Activated T-helper 1 cell treated with anti-CD3 and anti-CD28 coated beads, Interleukin-12 subunit alpha, Interleukin-12 subunit beta, Interleukin-2, Interleukin-4 antibody, amounts not matched to agents 30 ng/mL and 10 ng/mL and 1 ng/mL, durations not matched to agents 14 hours and 24 hours and 36 hours (primary cell): ENCODE data around the gene AIMP1. TPM values are rescaled to one million over a fixed set of nuclear protein-coding genes. Genes with fewer than 3 reads are reported as not detected.
"Not testable (repeated sequence)": the region's sequence is repeated elsewhere in the genome, so short reads cannot be mapped to it uniquely, and the experiment has no call there.

Source experiments
- DNase-seq: peaks from one replicate; pipeline ENCODE4 v3.0.0; 2021; ENCODE audit warnings: low spot score
- H3K27ac Mint-ChIP-seq: one replicate; pipeline ENCODE4 v1.8.0; 2021; ENCODE audit warnings: mild to moderate bottlenecking, mixed read lengths
- H3K27me3 Mint-ChIP-seq: one replicate; pipeline ENCODE4 v1.8.0; 2022; ENCODE audit warnings: mild to moderate bottlenecking, moderate library complexity, mixed read lengths; ENCODE audit not compliant: insufficient read depth
- H3K36me3 Mint-ChIP-seq: one replicate; pipeline ENCODE4 v1.8.0; 2021; ENCODE audit warnings: low read depth, mixed read lengths
- H3K4me1 Mint-ChIP-seq: one replicate; pipeline ENCODE4 v1.8.0; 2021; ENCODE audit warnings: low read depth, mixed read lengths
- H3K4me3 Mint-ChIP-seq: one replicate; pipeline ENCODE4 v1.8.0; 2021; ENCODE audit warnings: mild to moderate bottlenecking, moderate library complexity, mixed read lengths
- H3K9me3 Mint-ChIP-seq: one replicate; pipeline ENCODE4 v1.8.0; 2021; ENCODE audit warnings: mixed read lengths
- intact Hi-C: fragments of 100-400 bp; cut with micrococcal nuclease; formaldehyde crosslinking; loops from one replicate; pipeline ENCODE4 v1.15.1; 2024
- total RNA-seq: library from RNA; stranded (reverse); gene quantifications from 2 replicates; pipeline ENCODE4 v1.2.3, GENCODE V29; 2022

Gene AIMP1
- total RNA-seq, 1 donor from 2014 or later: 86.9 TPM

- H3K4me1 Mint-ChIP-seq: peaks cover 30% of the 10 kb centered on the region
- no peaks in the 10 kb centered on the region for H3K9me3 Mint-ChIP-seq
- H3K4me3 Mint-ChIP-seq: no peak overlapping the region
- intact Hi-C loops: loop anchor here (1.0 to 10.0 kb wide), 7 partner anchors 50 to 1618 kb away; partner anchors contain the start of genes CYP2U1, GSTCD, INTS12 and PPA2
- no peaks in the 10 kb centered on the region for H3K27me3 Mint-ChIP-seq
- H3K36me3 Mint-ChIP-seq: peaks cover 14% of the 10 kb centered on the region
- H3K27ac Mint-ChIP-seq: no peak overlapping the region
- no peak for DNase-seq
Measured at GRCh38 chr4:106316773-106317409, 541 bp downstream of the AIMP1 start.

DNA sequence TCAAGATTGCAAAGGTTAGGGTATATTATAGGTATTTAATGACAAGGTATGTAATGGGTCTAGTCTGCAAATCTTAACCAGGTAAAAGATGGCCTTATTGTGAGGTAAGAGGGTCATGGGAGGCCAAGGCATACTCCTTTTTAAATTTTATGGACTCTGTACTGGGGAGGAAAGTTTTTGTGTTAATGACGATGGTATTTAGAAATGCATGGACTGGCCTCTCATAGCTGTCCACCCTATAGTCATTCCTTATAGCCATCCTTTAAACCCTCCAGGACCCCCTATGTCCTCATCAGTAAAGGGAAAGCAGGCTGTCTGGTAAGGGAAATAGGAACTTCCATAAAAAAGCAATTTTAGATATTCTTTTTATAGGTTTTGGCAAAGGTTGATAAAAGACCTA lies 1.5 kb downstream of the AIMP1 start:
- no peak overlapping the region for H3K27ac Mint-ChIP-seq
- H3K4me1 Mint-ChIP-seq: peaks cover 30% of the 10 kb centered on the region
- peaks cover 13% of the 10 kb centered on the region for H3K36me3 Mint-ChIP-seq
- H3K4me3 Mint-ChIP-seq: no peak overlapping the region
- no peaks in the 10 kb centered on the region for H3K27me3 Mint-ChIP-seq
- DNase-seq: no peak
- intact Hi-C loops: loop anchor here (2.0 to 10.0 kb wide), 5 partner anchors 51 to 1617 kb away; partner anchors contain the start of genes CYP2U1 and TET2
- no peaks in the 10 kb centered on the region for H3K9me3 Mint-ChIP-seq

DNA sequence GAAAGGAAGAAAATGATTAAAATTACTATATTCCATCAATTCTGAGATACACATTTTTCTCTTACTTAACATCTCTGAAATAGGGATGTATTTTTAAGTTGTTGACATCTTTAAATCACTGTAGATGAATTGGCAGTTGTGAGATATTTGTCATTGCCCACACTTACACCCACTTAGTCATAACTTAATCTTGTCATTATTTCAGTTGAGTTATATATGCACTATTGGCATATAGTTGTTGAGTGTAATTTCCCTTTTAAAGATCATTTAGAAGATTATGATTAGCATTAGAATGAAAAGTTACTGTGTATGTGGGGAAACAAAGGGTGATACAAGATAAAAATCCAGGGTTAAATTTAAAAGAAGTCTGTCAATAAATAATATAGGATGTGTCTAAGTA lies 2.2 kb downstream of the AIMP1 start:
- H3K27ac Mint-ChIP-seq: no peak overlapping the region
- no peaks in the 10 kb centered on the region for H3K9me3 Mint-ChIP-seq
- H3K36me3 Mint-ChIP-seq: peaks cover 13% of the 10 kb centered on the region
- no peak overlapping the region for H3K4me3 Mint-ChIP-seq
- no peaks in the 10 kb centered on the region for H3K27me3 Mint-ChIP-seq
- intact Hi-C loops: loop anchor here (5.0 to 10.0 kb wide), 4 partner anchors 1171 to 1616 kb away; partner anchors contain the start of genes CYP2U1 and TET2
- no peak for DNase-seq
- H3K4me1 Mint-ChIP-seq: peaks cover 29% of the 10 kb centered on the region

DNA sequence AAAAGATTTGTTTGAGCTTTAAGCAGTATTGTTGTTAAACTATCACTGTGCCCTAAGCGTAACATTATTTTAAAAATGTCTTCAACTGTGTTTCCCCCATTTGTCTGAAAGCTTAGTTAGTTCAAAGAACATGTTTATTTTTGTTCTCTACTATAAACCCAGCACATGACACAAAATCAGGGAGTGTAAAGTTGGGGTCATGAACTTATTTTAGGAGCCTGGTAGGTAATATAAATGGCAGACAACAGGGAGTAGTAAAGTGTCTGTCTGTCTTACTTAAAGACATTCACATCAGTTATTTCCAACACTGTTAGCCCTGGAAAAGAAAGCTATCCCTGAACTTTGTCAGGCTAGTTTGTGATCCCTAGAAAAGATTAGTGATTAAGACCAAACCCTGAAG lies 3.9 kb downstream of the AIMP1 start:
- no peak overlapping the region for H3K27ac Mint-ChIP-seq
- DNase-seq: no peak
- peaks cover 14% of the 10 kb centered on the region for H3K36me3 Mint-ChIP-seq
- intact Hi-C loops: no loop called here
- H3K4me3 Mint-ChIP-seq: no peak overlapping the region
- H3K27me3 Mint-ChIP-seq: no peaks in the 10 kb centered on the region
- no peaks in the 10 kb centered on the region for H3K9me3 Mint-ChIP-seq
- peaks cover 14% of the 10 kb centered on the region for H3K4me1 Mint-ChIP-seq

DNA sequence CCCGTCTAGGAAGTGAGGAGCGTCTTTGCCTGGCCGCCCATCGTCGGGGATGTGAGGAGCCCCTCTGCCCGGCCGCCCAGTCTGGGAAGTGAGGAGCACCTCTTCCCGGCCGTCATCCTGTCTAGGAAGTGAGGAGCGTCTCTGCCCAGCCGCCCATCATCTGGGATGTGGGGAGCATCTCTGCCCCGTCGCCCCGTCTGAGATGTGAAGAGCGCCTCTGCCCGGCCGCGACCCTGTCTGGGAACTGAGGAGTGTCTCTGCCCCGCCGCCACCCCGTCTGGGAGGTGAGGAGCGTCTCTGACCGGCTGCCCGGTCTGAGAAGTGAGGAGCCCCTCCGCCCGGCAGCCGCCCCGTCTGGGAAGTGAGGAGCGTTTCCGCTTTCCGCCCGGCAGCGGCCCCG lies 4.8 kb downstream of the AIMP1 start:
- Mint-ChIP-seq H3K4me1 (peaks cover 11% of the 10 kb centered on the region), H3K36me3 (peaks cover 14% of the 10 kb centered on the region)
- H3K27ac Mint-ChIP-seq, H3K27me3 Mint-ChIP-seq, intact Hi-C loops, H3K9me3 Mint-ChIP-seq, DNase-seq, H3K4me3 Mint-ChIP-seq: not testable (repeated sequence)

- H3K4me1 Mint-ChIP-seq: peaks cover 11% of the 10 kb centered on the region
- H3K9me3 Mint-ChIP-seq, H3K4me3 Mint-ChIP-seq, H3K27me3 Mint-ChIP-seq, H3K27ac Mint-ChIP-seq, DNase-seq, intact Hi-C loops: not testable (repeated sequence)
- H3K36me3 Mint-ChIP-seq: peaks cover 16% of the 10 kb centered on the region
Measured at GRCh38 chr4:106321814-106322213, 5.5 kb downstream of the AIMP1 start.

DNA sequence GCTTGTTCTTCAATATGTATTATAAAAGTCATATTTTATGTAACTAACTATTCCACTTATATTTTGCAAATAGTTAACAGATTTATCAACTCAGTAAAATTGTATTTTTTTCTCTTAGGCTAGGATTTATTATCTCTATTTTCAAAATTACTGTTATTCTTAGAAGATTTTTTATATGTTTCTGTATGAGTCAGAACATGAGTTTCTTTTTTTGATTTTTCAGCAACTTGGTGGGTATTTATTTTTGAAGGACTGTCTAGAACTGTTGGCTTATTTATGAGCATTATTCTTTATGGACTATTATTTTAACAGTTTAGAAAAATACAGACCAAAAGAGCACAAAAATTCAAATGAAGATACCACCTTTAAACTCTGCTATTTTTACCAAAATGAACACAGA lies 6.8 kb downstream of the AIMP1 start:
- Mint-ChIP-seq H3K9me3 (no peaks in the 10 kb centered on the region), H3K4me3 (no peak overlapping the region), H3K4me1 (peaks cover 11% of the 10 kb centered on the region), H3K36me3 (peaks cover 27% of the 10 kb centered on the region), H3K27ac (no peak overlapping the region), H3K27me3 (no peaks in the 10 kb centered on the region)
- DNase-seq: no peak
- intact Hi-C loops: no loop called here

DNA sequence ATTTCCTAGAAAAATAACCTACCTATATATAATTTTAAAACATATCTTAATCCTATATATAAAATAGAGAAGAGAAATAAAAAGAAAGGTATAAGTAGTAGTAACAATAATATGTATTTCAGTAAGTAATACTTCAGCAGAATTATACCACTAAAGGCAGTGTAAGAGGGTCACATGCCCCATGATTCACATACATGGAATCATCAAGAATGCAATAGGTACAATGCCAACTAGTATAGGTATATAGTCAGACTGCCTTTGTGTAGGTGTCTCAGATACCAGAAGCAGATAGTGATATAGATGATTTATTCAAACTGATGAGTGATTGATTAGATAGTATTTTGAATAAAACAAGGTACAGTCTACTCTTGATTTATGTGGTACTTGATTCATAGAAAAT lies 9.4 kb downstream of the AIMP1 start:
- peaks cover 5% of the 10 kb centered on the region for H3K4me1 Mint-ChIP-seq
- peaks cover 31% of the 10 kb centered on the region for H3K36me3 Mint-ChIP-seq
- H3K27ac Mint-ChIP-seq: no peak overlapping the region
- DNase-seq: no peak
- no peak overlapping the region for H3K4me3 Mint-ChIP-seq
- intact Hi-C loops: loop anchor here (5.0 kb wide), 1 partner anchor 177 kb away; no protein-coding TSS in a partner anchor
- H3K9me3 Mint-ChIP-seq: no peaks in the 10 kb centered on the region
- no peaks in the 10 kb centered on the region for H3K27me3 Mint-ChIP-seq

DNA sequence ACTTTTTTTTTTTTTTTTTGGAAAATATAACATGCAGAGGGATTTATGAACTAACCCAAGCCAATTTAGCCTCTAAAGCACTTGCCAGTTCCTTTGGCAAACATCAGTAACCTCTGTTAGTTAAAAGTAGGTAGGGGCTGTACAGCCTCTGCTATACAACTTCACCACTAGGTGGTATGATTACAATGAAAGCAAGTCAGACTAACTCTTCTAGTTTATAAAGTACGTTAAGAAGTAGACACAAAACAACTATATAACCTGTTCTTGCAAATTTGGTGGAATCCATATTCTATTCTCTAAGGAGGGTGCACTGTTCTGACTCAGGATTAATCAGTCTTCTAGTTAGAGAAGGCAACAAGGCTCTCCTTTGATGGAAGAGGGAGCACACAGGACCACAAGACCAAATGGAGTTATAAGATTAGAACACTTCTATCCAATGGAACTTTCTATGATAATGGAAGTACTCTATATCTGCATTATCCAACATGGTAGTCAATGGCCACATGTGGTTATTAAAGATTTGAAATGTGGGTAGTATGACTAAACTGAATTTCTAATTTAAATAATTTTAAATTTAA lies 12.8 kb downstream of the AIMP1 start:
- H3K9me3 Mint-ChIP-seq: no peaks in the 10 kb centered on the region
- peaks cover 46% of the 10 kb centered on the region for H3K36me3 Mint-ChIP-seq
- no peak overlapping the region for H3K4me3 Mint-ChIP-seq
- intact Hi-C loops: loop anchor here (2.0 to 5.0 kb wide), 2 partner anchors 14 to 173 kb away; no protein-coding TSS in a partner anchor
- no peaks in the 10 kb centered on the region for H3K27me3 Mint-ChIP-seq
- no peak for DNase-seq
- no peaks in the 10 kb centered on the region for H3K4me1 Mint-ChIP-seq
- H3K27ac Mint-ChIP-seq: no peak overlapping the region

DNA sequence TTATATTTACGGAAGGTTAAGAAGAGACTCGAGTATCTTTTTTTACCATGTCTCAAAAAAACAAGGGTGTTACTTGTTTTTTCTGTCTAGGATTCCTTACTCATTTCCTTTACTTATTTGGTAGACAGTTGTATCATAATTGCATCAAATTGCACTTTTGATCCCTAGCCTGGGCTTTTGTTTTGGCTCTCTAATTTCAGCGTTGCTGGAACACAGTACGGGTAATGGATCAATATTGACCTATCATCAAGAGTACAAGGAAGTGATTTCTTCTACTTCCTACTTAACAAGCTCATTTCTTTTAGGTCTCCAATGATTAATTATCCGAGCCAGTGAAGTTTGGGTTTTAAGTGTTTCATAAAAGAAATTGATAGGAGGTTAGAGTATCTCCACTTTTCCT lies 16.8 kb downstream of the AIMP1 start:
- no peak for DNase-seq
- Mint-ChIP-seq H3K9me3 (peaks cover 8% of the 10 kb centered on the region), H3K4me1 (no peaks in the 10 kb centered on the region), H3K27me3 (no peaks in the 10 kb centered on the region), H3K4me3 (no peak overlapping the region), H3K27ac (no peak overlapping the region), H3K36me3 (peaks cover 52% of the 10 kb centered on the region)
- intact Hi-C loops: no loop called here

DNA sequence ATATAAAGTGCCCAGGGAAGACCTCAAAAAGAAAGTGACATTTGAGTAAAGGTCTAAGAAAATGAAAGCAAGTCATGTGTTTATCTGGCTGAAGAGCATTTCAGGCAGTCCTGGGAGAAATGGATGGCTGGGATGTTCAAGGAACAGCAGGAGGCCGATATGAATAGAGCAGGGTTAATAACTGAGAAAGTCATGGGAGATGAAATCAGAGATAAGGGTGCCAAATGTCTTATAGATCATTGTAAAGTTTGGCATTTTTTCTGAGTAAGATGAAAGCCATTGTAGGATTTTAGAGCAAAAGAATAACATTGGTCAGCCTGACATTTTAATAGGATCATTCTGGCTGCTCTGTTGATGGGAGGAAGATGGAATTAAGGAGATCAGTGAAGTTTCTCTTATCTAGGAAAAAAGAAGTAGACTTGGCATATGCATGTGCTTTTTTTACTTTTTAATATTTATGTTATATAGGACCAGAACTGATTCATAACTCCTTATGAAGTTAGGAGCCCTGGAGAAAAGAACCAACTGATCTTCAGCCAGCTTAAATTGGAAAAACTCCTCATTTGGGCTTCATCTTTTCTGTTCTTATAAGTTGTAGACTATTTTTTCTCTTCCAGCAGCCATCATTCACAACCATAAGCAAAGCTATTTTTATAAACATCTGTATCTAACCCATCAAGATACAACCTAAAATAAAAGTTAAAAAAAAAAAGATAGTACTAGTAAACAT lies 18.6 kb downstream of the AIMP1 start:
- H3K36me3 Mint-ChIP-seq: peaks cover 59% of the 10 kb centered on the region
- no peak for DNase-seq
- no peak overlapping the region for H3K4me3 Mint-ChIP-seq
- H3K27ac Mint-ChIP-seq: peak overlapping the region; percentile 53
- intact Hi-C loops: no loop called here
- no peaks in the 10 kb centered on the region for H3K4me1 Mint-ChIP-seq
- H3K9me3 Mint-ChIP-seq: peaks cover 8% of the 10 kb centered on the region
- H3K27me3 Mint-ChIP-seq: no peaks in the 10 kb centered on the region

GRCh38 chr4:106336618-106337017 lies 20.3 kb downstream of the AIMP1 start:
- Mint-ChIP-seq H3K4me1 (peaks cover 14% of the 10 kb centered on the region), H3K27me3 (no peaks in the 10 kb centered on the region), H3K9me3 (peaks cover 8% of the 10 kb centered on the region), H3K27ac (no peak overlapping the region), H3K4me3 (no peak overlapping the region), H3K36me3 (peaks cover 61% of the 10 kb centered on the region)
- intact Hi-C loops: no loop called here
- DNase-seq: no peak

- Mint-ChIP-seq H3K9me3 (peaks cover 8% of the 10 kb centered on the region), H3K4me1 (peaks cover 16% of the 10 kb centered on the region), H3K4me3 (no peak overlapping the region), H3K36me3 (peaks cover 59% of the 10 kb centered on the region), H3K27ac (no peak overlapping the region), H3K27me3 (no peaks in the 10 kb centered on the region)
- intact Hi-C loops: no loop called here
- DNase-seq: no peak
Measured at GRCh38 chr4:106337916-106338315, 21.6 kb downstream of the AIMP1 start.
